ENCODE results near the gene UCHL5.

The UCHL5 gene

DNA sequence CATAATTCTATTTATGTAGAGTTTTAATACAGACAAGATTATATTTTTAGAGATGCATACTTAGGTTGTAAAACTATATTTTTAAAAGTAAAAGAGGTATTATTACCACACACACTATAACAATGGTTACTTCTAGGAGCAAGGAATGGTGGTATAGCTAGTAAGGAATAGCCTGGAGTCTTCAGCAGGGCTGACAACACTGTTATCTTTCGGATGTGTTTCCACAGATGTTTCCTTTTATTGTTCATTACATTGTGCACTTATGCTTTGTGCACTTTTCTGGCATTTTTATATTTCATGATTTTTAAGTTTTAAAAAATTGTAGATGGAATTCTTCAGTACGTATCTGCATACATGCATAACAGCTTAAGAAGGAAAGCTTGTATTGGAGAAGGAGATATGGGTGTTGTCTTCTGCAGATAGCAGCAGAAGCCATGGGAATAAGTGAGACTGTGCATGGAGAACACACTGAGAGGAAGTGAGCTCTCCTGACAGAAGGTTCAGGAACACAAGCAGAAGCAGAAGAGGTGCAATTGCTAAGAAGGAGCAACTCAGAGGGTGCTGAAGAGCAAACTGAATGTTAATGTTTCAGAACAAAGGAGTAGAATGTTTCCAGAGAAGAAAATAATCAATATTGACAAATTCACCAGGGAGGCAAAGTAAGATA, 91.8 kb downstream of the UCHL5 start:
- DNase-seq (ENCODE audit: low spot score): no peak

- no peak for DNase-seq (ENCODE audit: low spot score)
Observed at GRCh38 chr1:192966073-192966472, 93.1 kb downstream of the UCHL5 start.

DNA sequence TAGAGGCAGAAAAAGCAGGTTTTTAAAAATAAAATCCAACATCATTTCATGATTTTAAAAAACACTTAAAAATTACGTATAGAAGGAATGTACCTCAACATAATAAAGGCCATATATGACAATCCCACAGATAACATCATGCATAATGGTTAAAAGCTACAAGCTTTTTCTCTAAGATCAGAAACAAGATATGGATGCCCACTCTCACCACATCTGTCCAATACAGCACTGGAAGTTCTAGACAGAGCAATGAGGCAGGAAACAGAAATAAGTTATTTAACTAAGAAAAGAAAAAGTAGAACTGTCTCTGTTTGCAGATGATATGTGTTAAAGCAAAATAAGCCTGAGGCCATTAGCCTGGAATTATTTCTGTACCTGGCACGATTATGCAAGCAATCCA, 96.3 kb downstream of the UCHL5 start:
- no peak for DNase-seq (ENCODE audit: low spot score)

Data from germinal center (tissue), 1 donor.